Measurements from ENCODE around the gene RNF213.

DNA sequence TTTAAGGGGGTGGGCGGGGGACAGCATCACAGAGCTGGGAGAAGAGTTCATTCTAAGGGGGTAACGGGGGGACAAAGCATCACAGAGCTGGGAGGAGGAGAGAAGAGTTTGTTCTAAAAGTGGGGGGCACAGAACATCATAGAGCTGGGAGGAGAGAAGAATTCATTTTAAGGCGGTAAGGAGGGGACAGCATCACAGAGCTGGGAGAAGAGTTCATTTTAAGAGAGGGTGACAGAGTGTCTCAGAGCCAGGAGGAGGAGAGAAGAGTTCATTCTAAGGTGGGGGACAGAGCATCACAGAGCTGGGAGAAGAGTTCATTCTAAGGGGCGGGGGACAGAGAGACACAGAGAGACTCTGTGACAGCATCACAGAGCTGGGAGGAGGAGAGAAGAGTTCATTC is 182.1 kb downstream of the RNF213 start:
- TF ChIP-seq, protein P1, sequence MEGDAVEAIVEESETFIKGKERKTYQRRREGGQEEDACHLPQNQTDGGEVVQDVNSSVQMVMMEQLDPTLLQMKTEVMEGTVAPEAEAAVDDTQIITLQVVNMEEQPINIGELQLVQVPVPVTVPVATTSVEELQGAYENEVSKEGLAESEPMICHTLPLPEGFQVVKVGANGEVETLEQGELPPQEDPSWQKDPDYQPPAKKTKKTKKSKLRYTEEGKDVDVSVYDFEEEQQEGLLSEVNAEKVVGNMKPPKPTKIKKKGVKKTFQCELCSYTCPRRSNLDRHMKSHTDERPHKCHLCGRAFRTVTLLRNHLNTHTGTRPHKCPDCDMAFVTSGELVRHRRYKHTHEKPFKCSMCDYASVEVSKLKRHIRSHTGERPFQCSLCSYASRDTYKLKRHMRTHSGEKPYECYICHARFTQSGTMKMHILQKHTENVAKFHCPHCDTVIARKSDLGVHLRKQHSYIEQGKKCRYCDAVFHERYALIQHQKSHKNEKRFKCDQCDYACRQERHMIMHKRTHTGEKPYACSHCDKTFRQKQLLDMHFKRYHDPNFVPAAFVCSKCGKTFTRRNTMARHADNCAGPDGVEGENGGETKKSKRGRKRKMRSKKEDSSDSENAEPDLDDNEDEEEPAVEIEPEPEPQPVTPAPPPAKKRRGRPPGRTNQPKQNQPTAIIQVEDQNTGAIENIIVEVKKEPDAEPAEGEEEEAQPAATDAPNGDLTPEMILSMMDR (conservative IDR thresholded peaks at IDR 0.05 in 1 of 2, IDR thresholded peaks at IDR 0.05 in 1 of 2; ENCODE audit: low read depth in 1 of 2, low read length in 2 of 2): no peak
- TF ChIP-seq EZH2 (IDR thresholded peaks at IDR 0.05; ENCODE audit: low read length, missing control alignments): no peak

All from fibroblast of lung (primary cell).